8988T (cell line): ENCODE data around the gene PRRT2.
"Not testable (repeated sequence)": the region's sequence is repeated elsewhere in the genome, so short reads cannot be mapped to it uniquely, and the experiment has no call there.

ENCODE experiments used
- DNase-seq: peaks from one replicate; pipeline ENCODE4 v3.0.0; 2011

PRRT2 gene

GRCh38 chr16:29790949-29791844 lies 20.8 kb upstream of the PRRT2 start:
- no peak for DNase-seq

- no peak for DNase-seq
These were observed 19.9 kb upstream of the PRRT2 start for GRCh38 chr16:29791845-29792807.

- DNase-seq, result not testable (repeated sequence)
These were observed 18.8 kb upstream of the PRRT2 start for GRCh38 chr16:29793153-29793552.

- DNase-seq, result no peak
These were observed 17.7 kb upstream of the PRRT2 start for GRCh38 chr16:29794231-29794710.

GRCh38 chr16:29802416-29802935 lies 9.5 kb upstream of the PRRT2 start:
- no peak for DNase-seq

GRCh38 chr16:29804020-29804419 lies 8.0 kb upstream of the PRRT2 start:
- no peak for DNase-seq

- no peak for DNase-seq
These were observed 7.3 kb upstream of the PRRT2 start for GRCh38 chr16:29804455-29805231.

- DNase-seq, result peak; percentile 94
These were observed 6.5 kb upstream of the PRRT2 start for GRCh38 chr16:29805232-29806098.

GRCh38 chr16:29806099-29806579 lies 5.9 kb upstream of the PRRT2 start, which contains the start of gene MAZ:
Gene MAZ, plus strand, starts transcription at chr16:29806529. Its CDS starts 173 bp downstream, at chr16:29806702.
- no peak for DNase-seq

- peak; percentile 76 for DNase-seq
These were observed 5.2 kb upstream of the PRRT2 start for GRCh38 chr16:29806641-29807425.

GRCh38 chr16:29807426-29808218 lies 4.4 kb upstream of the PRRT2 start:
- peak; percentile 69 for DNase-seq

GRCh38 chr16:29808219-29808900 lies 3.6 kb upstream of the PRRT2 start:
- DNase-seq, result no peak

- DNase-seq, result no peak
These were observed 2.8 kb upstream of the PRRT2 start for GRCh38 chr16:29809031-29809747.

- DNase-seq, result peak; percentile 63
These were observed 1.9 kb upstream of the PRRT2 start for GRCh38 chr16:29809850-29810698.

- no peak for DNase-seq
These were observed 1.3 kb upstream of the PRRT2 start for GRCh38 chr16:29810699-29811169.

- DNase-seq, result peak; percentile 91
These were observed 660 bp upstream of the PRRT2 start for GRCh38 chr16:29811170-29811895.
